CD4-positive, alpha-beta T cell treated with Interleukin-17A for 1 hour (primary cell): ENCODE data around the gene ZBTB12.
A peak's percentile ranks its signal among the peaks of the same experiment; 100 is the strongest.
"Not testable (repeated sequence)": the region's sequence is repeated elsewhere in the genome, so short reads cannot be mapped to it uniquely, and the experiment has no call there.

ENCODE experiments used
- DNase-seq: peaks from one replicate; pipeline ENCODE4 v3.0.0-alpha.2; 2020

The ZBTB12 gene

GRCh38 chr6:31871046-31871659 is 30.7 kb downstream of the ZBTB12 start:
- DNase-seq = no peak

- DNase-seq = no peak
These were observed 31.4 kb downstream of the ZBTB12 start for GRCh38 chr6:31870385-31870921.

GRCh38 chr6:31869343-31869742 is 32.5 kb downstream of the ZBTB12 start:
- DNase-seq = no peak

GRCh38 chr6:31868658-31868971 is 33.3 kb downstream of the ZBTB12 start:
- DNase-seq = not testable (repeated sequence)

GRCh38 chr6:31865205-31866118 is 36.4 kb downstream of the ZBTB12 start:
- DNase-seq = no peak

GRCh38 chr6:31864818-31865204 is 37.1 kb downstream of the ZBTB12 start:
- no peak for DNase-seq

GRCh38 chr6:31864123-31864562 is 37.7 kb downstream of the ZBTB12 start:
- DNase-seq = not testable (repeated sequence)

GRCh38 chr6:31862344-31863235 is 39.3 kb downstream of the ZBTB12 start, which contains the start of gene NEU1:
NEU1 (minus strand) TSS chr6:31862821; CDS start chr6:31862776, 45 bp downstream.
- DNase-seq = peak; percentile 100

GRCh38 chr6:31861919-31862343 is 40.0 kb downstream of the ZBTB12 start:
- no peak for DNase-seq

GRCh38 chr6:31861150-31861549 is 40.7 kb downstream of the ZBTB12 start:
- no peak for DNase-seq

- DNase-seq = no peak
These were observed 41.5 kb downstream of the ZBTB12 start for GRCh38 chr6:31860349-31860748.

- DNase-seq = no peak
These were observed 42.0 kb downstream of the ZBTB12 start for GRCh38 chr6:31859923-31860322.

- no peak for DNase-seq
These were observed 43.2 kb downstream of the ZBTB12 start for GRCh38 chr6:31858707-31859106.

GRCh38 chr6:31857774-31858173 is 44.1 kb downstream of the ZBTB12 start:
- not testable (repeated sequence) for DNase-seq

GRCh38 chr6:31851980-31852718 is 49.7 kb downstream of the ZBTB12 start:
- DNase-seq = peak; percentile 25

- no peak for DNase-seq
These were observed 50.4 kb downstream of the ZBTB12 start for GRCh38 chr6:31851485-31851832.

GRCh38 chr6:31850765-31851484 is 51.0 kb downstream of the ZBTB12 start:
- DNase-seq = no peak
